Muscle of arm (tissue), 12 donors: ENCODE results near the gene RIMS4. TPM values are rescaled to one million over a fixed set of nuclear protein-coding genes. Genes with fewer than 3 reads are reported as not detected.
"Not testable (repeated sequence)": the region's sequence is repeated elsewhere in the genome, so short reads cannot be mapped to it uniquely, and the experiment has no call there.

Experiments used
- DNase-seq: peaks from one replicate; pipeline ENCODE4 v3.0.0-alpha.2; 2013
- polyA plus RNA-seq, 12 donors: library from polyadenylated mRNA; unstranded; fragments of 120-200 nt; gene quantifications; one replicate each; pipeline ENCODE4 v1.2.1, GENCODE V29; 2013; ENCODE audit not compliant: insufficient read length in 12 of 12

RIMS4 gene
- polyA plus RNA-seq, 12 donors = 4.0 to 18.8 (median 8.6) TPM; not detected in 1

GRCh38 chr20:44832724-44833123 lies 22.4 kb upstream of the RIMS4 start:
- no peak for DNase-seq

- no peak for DNase-seq
These were observed 20.6 kb upstream of the RIMS4 start for GRCh38 chr20:44830995-44831394.

- DNase-seq = no peak
These were observed 20.2 kb upstream of the RIMS4 start for GRCh38 chr20:44830523-44830922.

- DNase-seq = no peak
These were observed 19.3 kb upstream of the RIMS4 start for GRCh38 chr20:44829688-44830087.

- no peak for DNase-seq
These were observed 18.3 kb upstream of the RIMS4 start for GRCh38 chr20:44828640-44829039.

- DNase-seq = no peak
These were observed 17.1 kb upstream of the RIMS4 start for GRCh38 chr20:44827401-44827800.

- not testable (repeated sequence) for DNase-seq
These were observed 11.2 kb upstream of the RIMS4 start for GRCh38 chr20:44821576-44821975.

- DNase-seq = no peak
These were observed 9.6 kb upstream of the RIMS4 start for GRCh38 chr20:44819936-44820335.

- DNase-seq = no peak
These were observed 7.0 kb upstream of the RIMS4 start for GRCh38 chr20:44817143-44817910.

- DNase-seq = no peak
These were observed 4.6 kb upstream of the RIMS4 start for GRCh38 chr20:44814937-44815336.

GRCh38 chr20:44811150-44811685 lies 872 bp upstream of the RIMS4 start:
- DNase-seq = no peak

GRCh38 chr20:44810061-44810390 lies 320 bp downstream of the RIMS4 start:
- DNase-seq = no peak

GRCh38 chr20:44809380-44810060 lies 826 bp downstream of the RIMS4 start:
- DNase-seq = no peak

- no peak for DNase-seq
These were observed 2.7 kb downstream of the RIMS4 start for GRCh38 chr20:44807684-44808056.

- no peak for DNase-seq
These were observed 3.2 kb downstream of the RIMS4 start for GRCh38 chr20:44807051-44807683.

GRCh38 chr20:44805979-44806620 lies 4.2 kb downstream of the RIMS4 start:
- DNase-seq = peak; percentile 86

- DNase-seq = peak; percentile 20
These were observed 4.9 kb downstream of the RIMS4 start for GRCh38 chr20:44805335-44805978.

- peak; percentile 20 for DNase-seq
These were observed 6.9 kb downstream of the RIMS4 start for GRCh38 chr20:44803383-44803941.

GRCh38 chr20:44802702-44803101 lies 7.6 kb downstream of the RIMS4 start:
- DNase-seq = no peak

GRCh38 chr20:44800391-44801046 lies 9.8 kb downstream of the RIMS4 start:
- no peak for DNase-seq

GRCh38 chr20:44799691-44800090 lies 10.7 kb downstream of the RIMS4 start:
- DNase-seq = no peak
